Measurements from ENCODE around the gene MRPL9.

The MRPL9 gene

GRCh38 chr1:151729157-151729965, 33.9 kb downstream of the MRPL9 start:
- no peak for DNase-seq

- DNase-seq, result no peak
Observed at GRCh38 chr1:151728151-151729054, 34.9 kb downstream of the MRPL9 start.

- no peak for DNase-seq
Observed at GRCh38 chr1:151723726-151724370, 39.4 kb downstream of the MRPL9 start.

- no peak for DNase-seq
Observed at GRCh38 chr1:151721788-151722510, 41.3 kb downstream of the MRPL9 start.

GRCh38 chr1:151720974-151721787, 42.1 kb downstream of the MRPL9 start, which contains the start of gene RIIAD1:
RIIAD1 (plus strand) TSS chr1:151721522; CDS start chr1:151721537, 15 bp downstream.
- DNase-seq, result peak; percentile 42

GRCh38 chr1:151720554-151720953, 42.7 kb downstream of the MRPL9 start:
- DNase-seq, result no peak

GRCh38 chr1:151720125-151720524, 43.2 kb downstream of the MRPL9 start:
- DNase-seq, result no peak

- DNase-seq, result no peak
Observed at GRCh38 chr1:151718666-151719065, 44.6 kb downstream of the MRPL9 start.

GRCh38 chr1:151718011-151718431, 45.3 kb downstream of the MRPL9 start:
- DNase-seq, result no peak

- no peak for DNase-seq
Observed at GRCh38 chr1:151716771-151717631, 46.3 kb downstream of the MRPL9 start, which contains the start of gene CELF3. CELF3 (minus strand) TSS chr1:151716803; CDS start chr1:151716020, 783 bp downstream.

- DNase-seq, result no peak
Observed at GRCh38 chr1:151716405-151716762, 46.9 kb downstream of the MRPL9 start.

- DNase-seq, result no peak
Observed at GRCh38 chr1:151715726-151716404, 47.4 kb downstream of the MRPL9 start.

- DNase-seq, result no peak
Observed at GRCh38 chr1:151714820-151715725, 48.2 kb downstream of the MRPL9 start.

- DNase-seq, result no peak
Observed at GRCh38 chr1:151713874-151714273, 49.4 kb downstream of the MRPL9 start.

- no peak for DNase-seq
Observed at GRCh38 chr1:151713044-151713443, 50.3 kb downstream of the MRPL9 start.

GRCh38 chr1:151711951-151712350, 51.3 kb downstream of the MRPL9 start:
- no peak for DNase-seq

- no peak for DNase-seq
Observed at GRCh38 chr1:151711044-151711800, 52.1 kb downstream of the MRPL9 start.

All from activated naive CD4-positive, alpha-beta T cell treated with Interleukin-2 at 50 U/mL for 16 hours (primary cell).